IMR-90 (cell line): Measurements from ENCODE around the gene RYK. TPM values are rescaled to one million over a fixed set of nuclear protein-coding genes. Genes with fewer than 3 reads are reported as not detected.

Experiments
- ATAC-seq: fragments of 200-7000 bp; cut with Tn5 transposase; 2 replicates; pipeline ENCODE4 v1.9.1; 2020; ENCODE audit warnings: low read depth, mild to moderate bottlenecking, moderate library complexity
- BruUV-seq: library from RNA; stranded (reverse); fragments of 400-500 nt; replicated peaks from 2 replicates; lab custom pipeline; 2021; lab: Mats Ljungman, UMichigan
- CTCF ChIA-PET: fragments of 300-600 bp; formaldehyde crosslinking; extraction: SDS; loops from one replicate; lab custom pipeline; 2021; ENCODE audit warnings: antibody characterized with exemption; lab: Yijun Ruan, JAX
- POLR2A ChIA-PET: fragments of 300-600 bp; sonication (Branson Sonifier 250); formaldehyde crosslinking; loops from one replicate; lab custom pipeline; 2022; ENCODE audit warnings: antibody characterized with exemption; ENCODE audit not compliant: unreplicated experiment; lab: Charles Lee
- DNase-seq: peaks from one replicate; pipeline ENCODE4 v3.0.0; 2013
- H2AFZ ChIP-seq: replicated peaks from 2 replicates; pipeline ENCODE3; 2013; ENCODE audit warnings: low read length, mild to moderate bottlenecking; ENCODE audit not compliant: poor library complexity
- H2AK5ac ChIP-seq: 2 replicates; pipeline ENCODE4 v1.6.1; 2013; ENCODE audit warnings: low read depth, low read length, inconsistent platforms
- H2AK9ac ChIP-seq: replicated peaks from 2 replicates; pipeline ENCODE3; 2013; ENCODE audit warnings: mild to moderate bottlenecking, low read depth, low read length, moderate library complexity; ENCODE audit not compliant: poor library complexity
- H2BK120ac ChIP-seq: 2 replicates; pipeline ENCODE4 v1.6.1; 2013; ENCODE audit warnings: low read depth, low read length, inconsistent platforms
- H2BK15ac ChIP-seq: 3 replicates; pipeline ENCODE4 v1.6.1; 2013; ENCODE audit warnings: low read depth, low read length, inconsistent platforms
- H2BK20ac ChIP-seq: 2 replicates; pipeline ENCODE4 v1.6.1; 2013; ENCODE audit warnings: low read depth, mild to moderate bottlenecking, inconsistent platforms, low read length, moderate library complexity
- H2BK5ac ChIP-seq: 2 replicates; pipeline ENCODE4 v1.6.1; 2013; ENCODE audit warnings: mild to moderate bottlenecking, low read depth, low read length, inconsistent platforms; ENCODE audit not compliant: poor library complexity, severe bottlenecking
- H3K14ac ChIP-seq: replicated peaks from 2 replicates; pipeline ENCODE4 v1.6.1; 2013; ENCODE audit warnings: low read depth, low read length, inconsistent platforms
- H3K18ac ChIP-seq: 2 replicates; pipeline ENCODE4 v1.6.1; 2013; ENCODE audit warnings: low read depth, low read length, control low read depth
- H3K23ac ChIP-seq: 2 replicates; pipeline ENCODE4 v1.6.1; 2013; ENCODE audit warnings: low read depth, low read length, inconsistent platforms
- H3K27ac ChIP-seq: 2 replicates; pipeline ENCODE4 v1.5.1; 2013; ENCODE audit warnings: mild to moderate bottlenecking, control low read depth, low read length; ENCODE audit not compliant: insufficient read depth
- H3K27me3 ChIP-seq: 2 replicates; pipeline ENCODE4 v1.6.1; 2013; ENCODE audit warnings: low read length; ENCODE audit not compliant: control insufficient read depth, insufficient read depth
- H3K36me3 ChIP-seq: 2 replicates; pipeline ENCODE4 v1.6.1; 2013; ENCODE audit warnings: low read length, mixed read lengths; ENCODE audit not compliant: control insufficient read depth, insufficient read depth
- H3K4ac ChIP-seq: 2 replicates; pipeline ENCODE4 v1.6.1; 2013; ENCODE audit warnings: low read depth, low read length, inconsistent platforms
- H3K4me1 ChIP-seq: 2 replicates; pipeline ENCODE4 v1.6.1; 2013; ENCODE audit warnings: low read length, mixed read lengths; ENCODE audit not compliant: control insufficient read depth, insufficient read depth
- H3K4me2 ChIP-seq: 2 replicates; pipeline ENCODE4 v1.6.1; 2013; ENCODE audit warnings: low read depth, mild to moderate bottlenecking, control low read depth, low read length, moderate library complexity
- H3K4me3 ChIP-seq: 2 replicates; pipeline ENCODE4 v1.5.1; 2013; ENCODE audit warnings: low read depth, mild to moderate bottlenecking, control low read depth, low read length, moderate library complexity; ENCODE audit not compliant: insufficient read depth
- H3K56ac ChIP-seq: 2 replicates; pipeline ENCODE4 v1.6.1; 2013; ENCODE audit warnings: low read length, inconsistent platforms; ENCODE audit not compliant: insufficient read depth; ENCODE audit errors: extremely low read depth
- H3K79me1 ChIP-seq, 2 experiments: 2 replicates each; pipeline ENCODE4 v1.6.1; 2013; ENCODE audit warnings: low read length in 2 of 2, inconsistent platforms in 1 of 2, low read depth in 1 of 2
- H3K9ac ChIP-seq: 2 replicates; pipeline ENCODE4 v1.6.1; 2013; ENCODE audit warnings: low read depth, low read length, control low read depth
- H3K9me1 ChIP-seq: 2 replicates; pipeline ENCODE4 v1.6.1; 2013; ENCODE audit warnings: low read length, inconsistent platforms; ENCODE audit not compliant: insufficient read depth
- H3K9me3 ChIP-seq: 2 replicates; pipeline ENCODE4 v1.6.1; 2013; ENCODE audit warnings: low read length; ENCODE audit not compliant: control insufficient read depth, insufficient read depth
- H4K20me1 ChIP-seq: 2 replicates; pipeline ENCODE4 v1.6.1; 2013; ENCODE audit warnings: low read length, inconsistent platforms; ENCODE audit not compliant: insufficient read depth
- H4K5ac ChIP-seq: 2 replicates; pipeline ENCODE4 v1.6.1; 2013; ENCODE audit warnings: mild to moderate bottlenecking, low read depth, low read length, control low read depth
- H4K8ac ChIP-seq, 2 experiments: 2 replicates each; pipeline ENCODE4 v1.6.1; 2013; ENCODE audit warnings: low read depth in 2 of 2, low read length in 2 of 2, control low read depth in 1 of 2, inconsistent platforms in 1 of 2
- H4K91ac ChIP-seq: 2 replicates; pipeline ENCODE4 v1.6.1; 2013; ENCODE audit warnings: low read depth, low read length, inconsistent platforms; ENCODE audit not compliant: insufficient read depth
- CEBPB ChIP-seq: IDR thresholded peaks from 2 replicates; pipeline ENCODE4 v1.6.1; 2012; ENCODE audit warnings: low read depth, low read length, improper control_type of control experiment
- MAFK ChIP-seq: IDR thresholded peaks from 2 replicates; pipeline ENCODE4 v1.6.1; 2012; ENCODE audit warnings: low read depth, low read length, improper control_type of control experiment
- WGBS, 2 experiments: methylation state at CpG; one replicate each; pipeline versions ENCODE4 v1.1.5 to v1.1.7; 2013; ENCODE audit warnings: missing lambda C conversion rate in 2 of 2; ENCODE audit not compliant: insufficient read length in 1 of 2; ENCODE audit errors: extremely low coverage in 2 of 2; 5-methylcytosine and 5-hydroxymethylcytosine counted together
- dilution Hi-C: fragments of 300-500 bp; cut with HindIII; formaldehyde crosslinking; loops from one replicate; pipeline ENCODE4 v1.14.3; 2018; ENCODE audit warnings: low sequenced_read_pairs; ENCODE audit not compliant: unreplicated experiment
- in situ Hi-C: fragments of 300-500 bp; cut with MboI; formaldehyde crosslinking; loops from 3 replicates; pipeline ENCODE4 v1.14.3; 2019; ENCODE audit warnings: low sequenced_read_pairs, inconsistent platforms, mixed read lengths
- intact Hi-C: fragments of 100-400 bp; cut with micrococcal nuclease; formaldehyde crosslinking; loops from 2 replicates; pipeline ENCODE4 v1.10.0; 2022
- polyA plus RNA-seq, 3 experiments: library from polyadenylated mRNA; depleted of rRNA; stranded (reverse); fragments of >200 nt; gene quantifications; 2 replicates each; pipeline ENCODE4 v1.2.3, GENCODE V29; 2012; ENCODE audit warnings: low replicate concordance in 1 of 3
- total RNA-seq: library from RNA; depleted of rRNA; stranded (reverse); fragments of >200 nt; gene quantifications from 2 replicates; pipeline ENCODE4 v1.2.3, GENCODE V29; 2012

The RYK gene
- total and polyA plus RNA-seq, 2 of the 4 experiments (the other 2 are of a cell fraction), result 42.4 to 106 TPM

DNA sequence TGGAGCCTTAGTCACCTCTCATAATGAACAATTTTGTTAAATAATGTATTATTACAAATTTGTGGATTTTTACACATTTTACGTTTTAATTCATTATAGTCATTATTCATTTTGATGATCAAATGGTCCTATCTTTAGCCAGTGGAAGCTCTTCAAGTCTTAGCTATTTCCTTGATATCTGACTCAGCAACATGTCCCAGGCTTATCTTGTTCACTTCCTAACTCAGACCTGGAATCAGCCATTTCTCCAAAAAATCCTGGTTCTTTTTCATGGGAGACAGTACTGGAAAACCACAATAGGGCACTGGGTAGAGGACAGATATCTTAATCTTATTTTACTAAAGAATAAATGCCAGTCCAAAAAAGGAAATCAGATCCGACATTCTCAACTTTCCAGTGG lies 56.4 kb downstream of the RYK start:
- WGBS, 2 experiments, result no CpG with 5 or more reads among the region's 2 CpGs
- no peak for DNase-seq

More for the DNA sequence above, 56.4 kb downstream of the RYK start:
- in situ Hi-C loops (no loop called here), dilution Hi-C loops (no loop called here), intact Hi-C loops (loop anchor here (10.0 kb wide), 1 partner anchor 379 kb away; no protein-coding TSS in a partner anchor)
- Histone ChIP-seq H3K9me1 (no peaks in the 10 kb centered on the region; the same call in 1 of the 2 replicates), H3K4ac (no peak overlapping the region), H3K4me2 (no peak overlapping the region), H4K5ac (no peak overlapping the region), H3K9me3 (no peaks in the 10 kb centered on the region), H3K4me3 (no peak overlapping the region), H3K56ac (no peak overlapping the region), H3K23ac (no peak overlapping the region), H4K91ac (no peak overlapping the region), H2AFZ (no peak overlapping the region), H3K27ac (no peak overlapping the region), H2BK5ac (no peak overlapping the region), H3K18ac (no peak overlapping the region), H4K20me1 (no peaks in the 10 kb centered on the region), H2BK15ac (no peak overlapping the region), H3K36me3 (peaks cover 17% of the 10 kb centered on the region), H2AK5ac (no peak overlapping the region), H2BK20ac (no peak overlapping the region), H3K4me1 (peaks cover 4% of the 10 kb centered on the region), H3K14ac (no peak overlapping the region), H3K9ac (no peak overlapping the region), H3K79me1 (peaks cover 22 to 33% of the 10 kb centered on the region in 2 experiments), H2BK120ac (no peak overlapping the region), H2AK9ac (no peak overlapping the region), H4K8ac (no peak overlapping the region), H3K27me3 (no peaks in the 10 kb centered on the region)
- POLR2A ChIA-PET, result no interaction called here
- no TSS peak for BruUV-seq
- no peak for TF ChIP-seq CEBPB
- peak; percentile 51; the same call in 1 of the 2 replicates for TF ChIP-seq MAFK
- CTCF ChIA-PET, result no interaction called here
- no peak for ATAC-seq
